Posterior vena cava (tissue), 2 donors: ENCODE data around the gene ALS2. TPM values are rescaled to one million over a fixed set of nuclear protein-coding genes. Genes with fewer than 3 reads are reported as not detected.
"Not testable (repeated sequence)": the region's sequence is repeated elsewhere in the genome, so short reads cannot be mapped to it uniquely, and the experiment has no call there.

ENCODE experiments used
- DNase-seq: peaks from one replicate; pipeline ENCODE4 v3.0.0-alpha.2; 2020; ENCODE audit warnings: low spot score
- intact Hi-C, 2 donors: fragments of 100-400 bp; cut with DNase I; formaldehyde crosslinking; loops; one replicate each; pipeline versions ENCODE4 v1.14.1 to v1.14.2; 2022 to 2023
- total RNA-seq, 2 donors: library from RNA; stranded (reverse); fragmentation: NEBNext Ultra II Directional; extraction: Animal tissue kit (Norgen Biotek cat#: 25700); gene quantifications; one replicate each; pipeline ENCODE4 v1.2.1, GENCODE V29; 2021
- donor health status: DM: yes; HTN: yes; CAD: no.
- donor health status: DM: yes; HTN: yes; CAD: no.

The ALS2 gene
- total RNA-seq, 2 donors from 2014 or later, result 20.4 to 21.9 TPM

GRCh38 chr2:201768918-201769317 is 11.8 kb downstream of the ALS2 start:
- intact Hi-C loops, result no loop called here
- DNase-seq, result no peak

DNA sequence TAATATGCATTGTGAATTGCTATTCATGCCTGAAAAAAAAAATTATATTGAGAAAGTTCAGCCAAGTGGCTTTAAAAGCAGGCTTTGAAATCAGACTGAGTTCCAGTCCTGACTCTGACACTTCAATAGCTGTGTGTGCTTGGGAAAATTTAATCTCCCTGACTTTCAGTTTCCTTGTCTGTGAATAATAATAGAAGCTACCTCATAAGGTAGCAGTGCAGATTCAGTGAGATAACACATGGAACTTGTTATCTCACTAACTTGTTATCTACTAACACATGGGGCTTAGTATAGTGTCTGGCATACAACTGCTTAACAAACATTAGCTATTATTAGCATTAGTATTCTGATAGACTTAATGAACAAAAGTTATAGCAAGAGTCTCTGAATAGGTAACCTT is 14.9 kb downstream of the ALS2 start:
- intact Hi-C loops, result no loop called here
- DNase-seq, result no peak

DNA sequence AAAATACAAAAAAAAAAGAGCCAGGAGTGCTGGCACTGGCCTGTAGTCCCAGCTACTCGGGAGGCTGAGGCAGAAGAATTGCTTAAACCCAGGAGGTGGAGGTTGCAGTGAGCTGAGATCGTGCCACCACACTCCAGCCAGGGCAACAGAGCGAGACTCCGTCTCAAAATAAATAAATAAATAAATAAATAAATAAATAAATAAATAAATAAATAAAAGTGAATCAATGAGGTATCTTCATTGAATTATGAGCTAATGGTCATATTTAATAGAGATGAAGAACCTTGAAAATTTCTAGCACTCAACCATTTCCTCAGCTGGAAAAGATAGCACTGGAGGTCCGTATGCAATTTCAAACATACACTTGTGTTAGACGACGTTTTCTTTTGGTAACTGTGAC is 16.3 kb downstream of the ALS2 start:
- intact Hi-C loops, result not testable (repeated sequence)

GRCh38 chr2:201761101-201761500 is 19.6 kb downstream of the ALS2 start:
- intact Hi-C loops, result no loop called here
- no peak for DNase-seq

More for the DNA sequence above, 16.3 kb downstream of the ALS2 start:
- not testable (repeated sequence) for DNase-seq

DNA sequence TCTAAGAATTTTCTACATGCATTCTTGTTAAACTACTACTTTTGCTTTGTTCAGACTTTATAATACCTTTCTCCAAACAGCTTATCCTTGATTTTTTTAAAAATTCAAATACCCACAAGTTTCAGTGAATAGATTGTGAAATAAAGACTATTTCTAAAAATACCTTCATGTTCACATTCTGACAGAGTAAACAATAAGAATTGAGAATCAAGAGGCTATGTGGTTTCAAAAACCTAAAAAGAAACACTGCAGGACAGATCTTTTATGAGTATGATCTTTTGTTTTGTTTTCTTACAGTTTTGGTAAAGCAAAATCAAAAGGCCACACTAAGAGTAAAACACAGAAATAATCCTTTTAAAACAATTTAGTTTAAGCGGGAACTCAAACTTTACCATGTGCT is 21.2 kb downstream of the ALS2 start:
- intact Hi-C loops, result no loop called here
- no peak for DNase-seq

GRCh38 chr2:201758873-201759272 is 21.9 kb downstream of the ALS2 start:
- intact Hi-C loops, result no loop called here

GRCh38 chr2:201758234-201758633 is 22.5 kb downstream of the ALS2 start:
- DNase-seq, result no peak
- intact Hi-C loops, result no loop called here

More at GRCh38 chr2:201758873-201759272, 21.9 kb downstream of the ALS2 start:
- DNase-seq, result no peak

- no peak for DNase-seq
- intact Hi-C loops, result no loop called here
Measured at GRCh38 chr2:201754717-201755415, 25.9 kb downstream of the ALS2 start.

DNA sequence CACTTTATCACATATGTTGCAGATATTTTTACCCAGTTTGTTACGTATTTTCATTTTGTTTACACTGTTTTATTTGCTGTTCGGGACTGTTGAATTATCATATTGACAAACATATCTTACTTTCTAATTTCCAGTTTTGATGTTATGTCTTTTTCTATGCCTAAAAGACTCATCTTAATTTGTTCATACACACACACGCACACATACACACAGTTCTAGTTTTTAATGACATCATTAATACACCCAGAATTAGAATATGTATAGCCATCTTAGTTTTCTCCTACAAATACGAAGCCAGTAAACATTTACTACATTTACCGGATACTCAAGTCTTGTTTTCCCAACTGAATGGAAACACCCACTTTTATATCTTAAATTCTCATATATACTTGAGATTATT is 29.2 kb downstream of the ALS2 start:
- DNase-seq, result no peak
- intact Hi-C loops, result no loop called here

DNA sequence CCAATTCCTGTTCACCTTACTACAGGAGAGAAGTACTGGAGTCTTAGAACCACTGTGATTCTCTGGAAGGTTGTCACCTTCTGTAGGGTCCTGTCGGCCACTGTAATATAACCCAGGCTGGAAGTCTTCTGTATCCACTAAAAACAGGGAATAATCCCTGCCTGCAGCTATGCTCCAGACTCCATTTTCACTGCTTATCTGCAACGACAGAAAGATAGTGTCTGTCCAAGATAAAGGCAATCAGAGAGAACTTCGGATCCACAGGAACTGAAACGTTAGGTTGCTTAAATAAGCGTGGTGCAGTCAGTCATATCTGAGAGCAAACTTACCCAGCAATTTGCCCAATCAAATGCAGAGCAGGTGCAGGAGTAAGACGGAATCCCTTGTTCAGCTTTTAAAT is 34.2 kb downstream of the ALS2 start:
- DNase-seq, result no peak
- intact Hi-C loops, result no loop called here

- intact Hi-C loops, result no loop called here
- no peak for DNase-seq
Measured at GRCh38 chr2:201735486-201735885, 45.2 kb downstream of the ALS2 start.

DNA sequence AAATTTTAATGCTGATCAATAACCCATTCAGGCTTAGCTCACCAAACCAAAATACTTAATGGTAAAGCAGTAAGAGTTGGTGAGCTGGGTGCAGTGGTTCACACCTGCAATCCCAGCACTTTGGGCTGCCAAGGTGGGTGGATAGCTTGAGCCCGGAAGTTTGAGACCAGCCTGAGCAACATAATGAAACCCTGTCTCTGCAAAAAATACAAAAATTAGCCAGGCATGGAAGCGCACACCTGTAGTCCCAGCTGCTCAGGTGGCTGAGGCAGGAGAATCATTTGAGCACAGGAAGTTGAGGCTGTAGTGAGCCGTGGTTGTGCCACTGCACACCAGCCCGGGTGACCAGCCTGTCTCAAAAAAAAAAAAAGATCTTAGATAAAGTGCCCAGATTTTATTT is 46.6 kb downstream of the ALS2 start:
- intact Hi-C loops, result no loop called here
- no peak for DNase-seq

DNA sequence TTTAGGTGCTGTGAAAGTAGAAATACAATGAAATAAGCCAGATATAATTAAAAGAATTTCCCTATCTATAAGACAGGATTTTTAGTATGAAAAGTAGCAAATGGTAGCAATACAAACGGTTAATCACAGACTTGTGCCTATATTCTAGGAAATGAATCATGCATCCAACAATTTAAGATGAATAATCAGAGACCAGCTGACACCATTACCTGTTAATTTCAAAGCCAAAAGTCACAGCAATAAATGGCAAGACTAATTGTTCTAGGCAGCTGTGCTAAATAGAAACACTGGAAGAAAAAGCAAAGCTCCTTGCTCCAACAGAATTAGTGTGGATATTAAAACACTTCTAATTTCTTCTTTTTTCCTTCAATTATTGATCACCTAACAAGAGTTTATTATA is 47.2 kb downstream of the ALS2 start:
- DNase-seq, result no peak
- intact Hi-C loops, result no loop called here

GRCh38 chr2:201730651-201731285 is 50.0 kb downstream of the ALS2 start:
- intact Hi-C loops, result no loop called here
- no peak for DNase-seq

DNA sequence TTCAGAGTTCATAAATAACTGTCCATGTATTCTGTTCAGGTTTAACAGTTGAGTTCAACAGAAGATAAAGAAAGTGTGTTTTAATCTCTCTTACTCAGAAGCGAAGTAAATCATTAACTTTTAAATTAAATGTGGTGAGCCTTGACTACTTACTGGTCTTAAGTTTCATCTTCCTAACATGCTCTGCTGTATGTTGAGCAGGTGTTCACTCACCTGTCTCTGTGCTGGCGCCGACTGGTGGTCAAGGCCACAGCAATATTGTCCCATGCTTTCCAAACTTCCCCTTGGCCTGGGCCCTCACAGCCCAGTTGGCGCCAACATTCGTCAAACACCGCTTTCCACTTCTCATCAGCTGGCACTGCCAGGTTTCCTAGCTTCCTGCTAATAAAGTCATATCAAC is 65.3 kb downstream of the ALS2 start:
- intact Hi-C loops, result no loop called here
- DNase-seq, result no peak

GRCh38 chr2:201712726-201713125 is 68.0 kb downstream of the ALS2 start:
- DNase-seq, result no peak
- intact Hi-C loops, result no loop called here

DNA sequence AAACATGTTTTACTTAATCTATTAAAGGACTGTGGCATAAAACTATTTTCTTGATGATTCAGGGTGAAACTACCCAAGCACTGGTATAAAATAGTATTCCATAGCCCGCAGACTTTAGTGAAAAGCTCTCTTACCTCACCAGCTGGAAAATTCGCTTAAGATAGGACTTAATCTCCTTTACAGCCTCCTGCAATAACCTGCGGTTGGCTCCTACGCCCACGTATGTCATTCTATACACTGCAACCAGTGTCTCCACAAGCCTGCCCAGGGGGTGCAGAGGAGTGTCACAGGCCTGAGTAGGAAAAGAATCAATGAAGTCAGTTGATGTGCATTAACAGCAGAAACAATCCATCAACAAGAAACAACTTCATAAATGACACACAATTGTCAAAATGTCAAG is 71.0 kb downstream of the ALS2 start:
- intact Hi-C loops, result no loop called here
- no peak for DNase-seq

DNA sequence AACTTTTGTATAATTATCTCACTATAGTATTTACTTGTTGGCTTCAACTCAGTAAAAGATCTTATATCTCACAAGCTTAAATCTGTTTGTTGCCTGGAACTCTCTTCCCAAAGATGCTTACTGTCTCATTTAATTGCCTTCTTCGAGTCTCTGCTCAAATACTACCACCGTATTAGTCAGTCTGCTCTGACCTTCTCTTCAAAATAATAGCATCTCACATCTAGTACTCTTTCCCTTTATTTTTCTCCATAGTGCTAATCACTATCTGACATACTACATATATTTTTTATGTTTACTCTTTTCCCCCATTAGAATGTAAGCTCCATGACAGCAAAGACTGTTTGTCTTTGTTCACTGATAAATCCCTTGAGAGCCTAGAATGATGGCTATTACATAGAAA is 71.7 kb downstream of the ALS2 start:
- intact Hi-C loops, result no loop called here
- DNase-seq, result no peak

- intact Hi-C loops, result no loop called here
- DNase-seq, result no peak
Measured at GRCh38 chr2:201707753-201708152, 73.0 kb downstream of the ALS2 start.

DNA sequence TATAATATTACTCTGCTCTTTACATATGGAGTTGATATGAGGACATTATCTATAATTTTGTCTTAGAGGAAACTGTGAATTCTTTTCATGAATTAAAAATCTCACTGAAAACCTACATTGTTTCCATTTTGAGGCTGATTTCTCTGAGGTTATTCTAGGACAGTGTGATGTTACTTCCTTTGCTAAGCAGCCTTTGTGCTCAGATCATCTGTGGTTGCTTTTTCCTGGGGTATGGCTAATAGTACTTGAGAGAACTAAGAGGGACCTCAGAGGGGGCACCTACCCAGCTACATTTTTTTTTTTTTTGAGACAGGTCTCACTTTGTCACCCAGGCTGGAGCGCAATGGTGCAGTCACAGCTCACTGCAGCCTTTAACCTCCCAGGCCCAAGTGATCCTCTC is 73.6 kb downstream of the ALS2 start:
- intact Hi-C loops, result no loop called here
- DNase-seq, result no peak

- DNase-seq, result no peak
- intact Hi-C loops, result no loop called here
Measured at GRCh38 chr2:201704536-201704935, 76.2 kb downstream of the ALS2 start.
